Ovary (tissue), 9 donors: Measurements from ENCODE around the gene CGB3. TPM values are rescaled to one million over a fixed set of nuclear protein-coding genes. Genes with fewer than 3 reads are reported as not detected.

Experiments used
- DNase-seq, 5 donors: peaks; one replicate each; pipeline ENCODE4 v3.0.0-alpha.2; 2019 to 2020
- H3K27ac ChIP-seq, 2 donors: fragments of 200-600 bp; one replicate each; pipeline versions ENCODE4 v1.5.1 to v1.8.0; 2019 to 2022
- H3K27me3 ChIP-seq: fragments of 200-600 bp; one replicate; pipeline ENCODE4 v1.8.0; 2022
- H3K36me3 ChIP-seq: fragments of 200-600 bp; sonication (generic); one replicate; pipeline ENCODE4 v1.5.1; 2019
- H3K4me1 ChIP-seq: one replicate; pipeline ENCODE4 v1.8.1; 2013; ENCODE audit warnings: mild to moderate bottlenecking, moderate library complexity; ENCODE audit not compliant: insufficient read depth
- H3K4me3 ChIP-seq: fragments of 200-600 bp; sonication (generic); one replicate; pipeline ENCODE4 v1.5.1; 2017
- H3K9me3 ChIP-seq, 2 donors: fragments of 200-600 bp in 1 of 2; sonication (generic) in 1 of 2; one replicate each; pipeline versions ENCODE4 v1.5.1 to v1.8.1; 2013 to 2019; ENCODE audit warnings: mild to moderate bottlenecking in 1 of 2, moderate library complexity in 1 of 2
- EP300 ChIP-seq: sonication (generic); formaldehyde crosslinking; IDR thresholded peaks from one replicate; pipeline ENCODE4 v1.6.1; 2017; ENCODE audit warnings: antibody characterized with exemption
- POLR2A ChIP-seq: fragments of 450-650 bp; IDR thresholded peaks from one replicate; pipeline ENCODE4 v1.6.1; 2017; ENCODE audit warnings: antibody characterized with exemption, mild to moderate bottlenecking, moderate library complexity
- WGBS, 3 donors: extraction: QIAGEN DNeasy Blood & Tissue Kit in 1 of 3; methylation state at CpG; one replicate each; pipeline versions ENCODE4 v1.1.5 to v1.1.7; 2013 to 2017; 5-methylcytosine and 5-hydroxymethylcytosine counted together
- intact Hi-C, 4 donors: fragments of 100-400 bp; cut with DNase I; formaldehyde crosslinking; loops; one replicate each; pipeline versions ENCODE4 v1.11.0 to v1.15.1; 2022 to 2023
- polyA plus RNA-seq, 2 donors: library from polyadenylated mRNA; stranded (reverse); fragments of 200-250 nt in 1 of 2; fragments of 350-450 nt in 1 of 2; fragmentation: Illumina TruSeq in 1 of 2; extraction: RNeasy Lipid Tissue Mini Kit (QIAGEN cat#74804) in 1 of 2; gene quantifications; one replicate each; pipeline ENCODE4 v1.2.3, GENCODE V29; 2013 to 2014
- total RNA-seq, 7 donors: library from RNA; depleted of rRNA in 2 of 7; stranded (reverse); fragments of >200 nt in 2 of 7; fragmentation: NEBNext Ultra II Directional in 3 of 7; extraction: Animal tissue kit (Norgen Biotek cat#: 25700) in 3 of 7; gene quantifications; one replicate each; pipeline versions ENCODE4 v1.1.0 to v1.2.4, GENCODE V29; 2016 to 2023
- TF ChIP-seq, protein P1 (sequence below), 3 donors: fragments of 450-650 bp in 2 of 3; fragments of 200-600 bp in 1 of 3; IDR thresholded peaks; one replicate each; pipeline versions ENCODE4 v1.5.1 to v1.8.0; 2016 to 2022; ENCODE audit warnings: antibody characterized with exemption in 3 of 3, mild to moderate bottlenecking in 1 of 3
- donor health status: DM: no; HTN: no; CAD: no; lungs with moderate emphysema.
- donor health status: DM: no; HTN: no; CAD: no.
- donor health status: Bipolar disorder and iron deficiency.
- donor health status: DM: yes; HTN: yes; CAD: no.
- donor health status: DM: no; HTN: no; CAD: no.
- donor health status: DM: yes; HTN: yes; CAD: no.

Gene CGB3
- total and polyA plus RNA-seq, 9 donors: not detected

DNA sequence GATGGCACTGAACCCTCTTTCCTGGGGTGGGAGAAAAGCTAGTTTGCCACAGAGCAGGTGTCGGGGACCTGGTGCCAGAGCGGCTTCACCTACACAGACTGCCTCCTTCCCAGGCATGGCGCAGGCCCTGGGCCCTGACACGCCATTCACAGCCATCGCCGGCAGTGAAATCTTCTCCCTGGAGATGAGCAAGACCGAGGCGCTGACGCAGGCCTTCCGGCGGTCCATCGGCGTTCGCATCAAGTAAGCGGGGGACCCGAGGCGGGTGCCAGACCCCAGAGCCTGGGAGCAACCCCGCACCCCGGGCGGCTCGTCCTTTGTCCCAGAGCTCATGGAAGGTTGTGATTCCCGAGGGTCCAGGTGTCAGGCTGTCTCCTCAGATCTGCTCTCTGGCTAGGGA lies 17.2 kb downstream of the CGB3 start:
- Histone ChIP-seq H3K27me3 (no peaks in the 10 kb centered on the region), H3K27ac (no peak overlapping the region), H3K9me3 (no peaks in the 10 kb centered on the region), H3K36me3 (no peaks in the 10 kb centered on the region), H3K4me1 (no peaks in the 10 kb centered on the region), H3K4me3 (no peak overlapping the region)
- 95 to 96% (median 95%) methylated on average over 22 of the region's 22 CpGs for WGBS, 3 donors
- TF ChIP-seq POLR2A (no peak), EP300 (no peak)
- TF ChIP-seq, protein P1, sequence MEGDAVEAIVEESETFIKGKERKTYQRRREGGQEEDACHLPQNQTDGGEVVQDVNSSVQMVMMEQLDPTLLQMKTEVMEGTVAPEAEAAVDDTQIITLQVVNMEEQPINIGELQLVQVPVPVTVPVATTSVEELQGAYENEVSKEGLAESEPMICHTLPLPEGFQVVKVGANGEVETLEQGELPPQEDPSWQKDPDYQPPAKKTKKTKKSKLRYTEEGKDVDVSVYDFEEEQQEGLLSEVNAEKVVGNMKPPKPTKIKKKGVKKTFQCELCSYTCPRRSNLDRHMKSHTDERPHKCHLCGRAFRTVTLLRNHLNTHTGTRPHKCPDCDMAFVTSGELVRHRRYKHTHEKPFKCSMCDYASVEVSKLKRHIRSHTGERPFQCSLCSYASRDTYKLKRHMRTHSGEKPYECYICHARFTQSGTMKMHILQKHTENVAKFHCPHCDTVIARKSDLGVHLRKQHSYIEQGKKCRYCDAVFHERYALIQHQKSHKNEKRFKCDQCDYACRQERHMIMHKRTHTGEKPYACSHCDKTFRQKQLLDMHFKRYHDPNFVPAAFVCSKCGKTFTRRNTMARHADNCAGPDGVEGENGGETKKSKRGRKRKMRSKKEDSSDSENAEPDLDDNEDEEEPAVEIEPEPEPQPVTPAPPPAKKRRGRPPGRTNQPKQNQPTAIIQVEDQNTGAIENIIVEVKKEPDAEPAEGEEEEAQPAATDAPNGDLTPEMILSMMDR (IDR thresholded peaks at IDR 0.05): no peak
- intact Hi-C loops: no loop called here
- no peak for DNase-seq

DNA sequence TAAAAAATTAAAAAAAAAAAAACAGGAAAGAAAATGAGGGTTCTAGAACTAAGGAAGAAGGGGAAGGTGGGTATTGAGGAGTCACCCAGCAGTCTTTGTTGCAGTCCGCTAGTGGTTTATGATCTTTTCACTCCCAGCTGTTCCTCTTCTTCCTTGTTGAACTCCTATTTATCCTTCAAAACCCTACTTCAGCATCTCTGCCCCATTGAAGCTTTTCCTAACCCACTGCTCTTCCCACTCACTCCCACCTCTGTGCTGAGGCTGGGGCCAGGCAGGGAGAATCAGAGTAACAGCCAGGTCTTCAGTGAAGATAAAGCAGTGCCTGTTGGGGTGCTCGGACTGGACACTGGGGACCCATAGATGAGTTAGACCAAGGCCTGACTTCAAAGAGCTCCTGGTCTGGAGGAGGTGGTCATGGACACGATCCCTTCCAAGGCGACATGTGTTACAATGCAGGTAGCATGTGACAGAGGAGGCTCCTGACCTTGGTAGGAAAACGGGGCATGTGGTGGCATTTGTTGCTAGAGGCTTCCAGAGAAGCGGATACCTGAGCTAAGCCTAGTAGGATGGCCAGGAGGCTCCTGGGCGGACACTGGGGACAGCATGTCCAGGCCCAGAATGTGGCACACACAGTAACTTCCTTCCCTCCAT lies 19.0 kb downstream of the CGB3 start:
- TF ChIP-seq EP300: no peak
- no peak for DNase-seq
- Histone ChIP-seq H3K36me3 (no peaks in the 10 kb centered on the region), H3K9me3 (no peaks in the 10 kb centered on the region), H3K27ac (no peak overlapping the region), H3K27me3 (no peaks in the 10 kb centered on the region), H3K4me3 (no peak overlapping the region), H3K4me1 (no peaks in the 10 kb centered on the region)
- intact Hi-C loops: no loop called here
- 89 to 96% (median 93%) methylated on average over 7 of the region's 7 CpGs for WGBS, 3 donors

DNA sequence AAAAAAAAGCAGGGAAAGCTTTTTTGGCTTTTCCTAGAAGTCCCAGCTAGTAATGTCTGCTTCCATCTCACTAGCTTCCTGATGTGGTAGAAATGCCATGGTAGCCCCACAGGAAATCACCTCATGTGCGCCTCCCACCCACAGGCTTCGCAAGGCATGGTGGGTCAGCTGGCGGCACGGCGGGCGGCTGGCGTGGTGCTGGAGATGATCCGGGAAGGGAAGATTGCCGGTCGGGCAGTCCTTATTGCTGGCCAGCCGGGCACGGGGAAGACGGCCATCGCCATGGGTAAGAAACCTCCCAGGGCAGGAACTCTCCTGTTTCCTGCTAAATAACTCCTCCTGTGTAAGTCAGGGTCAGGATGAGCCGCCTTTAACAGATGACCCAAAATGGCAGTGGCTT lies 20.0 kb downstream of the CGB3 start:
- Histone ChIP-seq H3K27me3 (no peaks in the 10 kb centered on the region), H3K36me3 (no peaks in the 10 kb centered on the region), H3K9me3 (no peaks in the 10 kb centered on the region), H3K4me3 (no peak overlapping the region), H3K4me1 (no peaks in the 10 kb centered on the region), H3K27ac (no peak overlapping the region)
- intact Hi-C loops: no loop called here
- TF ChIP-seq, protein P1 (IDR thresholded peaks at IDR 0.05): no peak
- TF ChIP-seq POLR2A (no peak), EP300 (no peak)
- 97 to 99% (median 98%) methylated on average over 15 of the region's 15 CpGs for whole genome bisulfite sequencing, 3 donors
- DNase-seq: no peak

DNA sequence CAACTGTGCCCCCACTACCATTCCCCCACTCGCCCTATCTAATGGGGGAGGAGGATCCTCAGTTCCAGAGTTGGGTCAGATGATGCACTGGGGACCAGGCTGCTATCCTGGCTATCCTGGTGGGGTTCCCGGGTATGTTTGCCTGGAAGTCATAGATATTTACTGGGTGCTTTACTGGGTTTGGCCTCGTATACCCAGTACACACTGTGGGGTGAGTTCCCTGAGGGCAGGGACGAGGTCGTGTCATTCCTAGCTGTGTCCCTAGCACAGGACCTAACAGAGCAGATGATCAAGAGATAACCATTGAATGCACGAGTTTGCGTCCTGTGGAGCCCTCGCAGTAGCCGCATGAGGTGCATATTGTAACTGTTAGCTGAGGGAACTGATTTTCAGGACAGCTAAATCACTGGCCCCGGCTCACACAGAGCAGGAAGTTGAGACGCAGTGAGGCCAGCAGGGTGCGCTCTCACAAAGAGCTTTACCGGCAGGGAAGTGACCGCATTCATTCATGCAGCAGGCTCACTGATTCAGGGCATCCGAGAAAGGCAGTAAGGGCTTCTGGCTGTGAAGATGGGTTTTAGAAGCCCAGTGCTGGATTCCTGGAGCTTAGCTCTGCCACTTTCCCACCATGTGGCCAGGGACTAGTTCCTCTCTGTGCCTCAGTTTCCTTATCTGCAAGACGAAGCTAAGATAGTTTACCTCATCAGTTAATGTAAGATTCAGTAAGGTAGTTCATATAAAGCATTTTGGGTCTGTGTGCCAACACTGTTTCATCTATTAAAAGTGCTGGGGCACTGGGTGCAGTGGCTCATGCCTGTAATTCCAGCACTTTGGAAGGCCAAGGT lies 24.4 kb downstream of the CGB3 start:
- Histone ChIP-seq H3K27me3 (no peaks in the 10 kb centered on the region), H3K4me3 (no peak overlapping the region), H3K36me3 (no peaks in the 10 kb centered on the region), H3K9me3 (no peaks in the 10 kb centered on the region), H3K27ac (no peak overlapping the region), H3K4me1 (peaks cover 1% of the 10 kb centered on the region)
- WGBS, 3 donors: 51 to 57% (median 55%) methylated on average over 16 of the region's 16 CpGs
- intact Hi-C loops: no loop called here
- DNase-seq: peak in 1 of 5 donors; percentile 57
- TF ChIP-seq EP300 (no peak), POLR2A (no peak)
- TF ChIP-seq, protein P1 (IDR thresholded peaks at IDR 0.05): peak in 1 of 3 donors; percentile 8

DNA sequence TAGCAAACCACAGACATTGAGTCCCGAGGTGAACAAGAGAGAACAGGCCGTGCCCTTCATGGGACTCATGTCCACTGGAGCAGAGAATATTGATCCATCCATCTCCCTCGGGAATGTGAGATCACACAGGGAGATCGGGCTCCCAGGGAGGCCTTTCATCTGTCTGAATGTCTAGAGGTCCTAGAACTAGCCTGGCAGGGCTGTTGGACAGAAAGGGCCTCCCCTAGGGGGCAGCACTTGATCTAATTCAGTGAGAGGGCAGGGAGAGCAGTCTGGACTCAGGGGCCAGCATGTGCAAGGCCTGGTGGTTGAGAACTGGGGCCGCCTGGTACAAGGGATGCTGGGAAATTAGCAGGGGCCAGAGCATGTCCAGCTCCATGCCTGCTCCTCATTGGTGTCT lies 26.2 kb downstream of the CGB3 start:
- Histone ChIP-seq H3K27me3 (no peaks in the 10 kb centered on the region), H3K4me1 (peaks cover 4% of the 10 kb centered on the region), H3K36me3 (no peaks in the 10 kb centered on the region), H3K9me3 (no peaks in the 10 kb centered on the region), H3K27ac (no peak overlapping the region), H3K4me3 (no peak overlapping the region)
- TF ChIP-seq, protein P1 (IDR thresholded peaks at IDR 0.05): no peak
- TF ChIP-seq POLR2A (no peak), EP300 (no peak)
- DNase-seq: no peak
- WGBS, 3 donors: 75 to 83% (median 78%) methylated on average over 5 of the region's 5 CpGs
- intact Hi-C loops: no loop called here
